CD4-positive, alpha-beta T cell (primary cell): ENCODE measurements around the gene MBL2. TPM values are rescaled to one million over a fixed set of nuclear protein-coding genes. Genes with fewer than 3 reads are reported as not detected.

Experiments used
- ATAC-seq: fragments of 200-7000 bp; cut with Tn5 transposase; one replicate; pipeline ENCODE4 v1.10.0; 2022; ENCODE audit warnings: mild to moderate bottlenecking; ENCODE audit not compliant: poor library complexity
- CTCF ChIA-PET: fragments of 350-600 bp; sonication (Branson Sonifier 250); formaldehyde crosslinking; loops from one replicate; lab custom pipeline; 2021; ENCODE audit warnings: antibody characterized with exemption, inconsistent platforms; lab: Charles Lee
- POLR2A ChIA-PET: fragments of 350-600 bp; sonication (Branson Sonifier 250); formaldehyde crosslinking; loops from one replicate; lab custom pipeline; 2021; ENCODE audit warnings: antibody characterized with exemption, inconsistent platforms; lab: Charles Lee
- DNase-seq, 14 experiments: peaks; one replicate each; pipeline ENCODE4 v3.0.0-alpha.2; 2013 to 2020; ENCODE audit warnings: mixed read lengths in 2 of 14
- H3K27ac ChIP-seq, 2 donors: one replicate each; pipeline versions ENCODE4 v1.5.1 to v1.7.0; 2013; ENCODE audit warnings: low read length in 2 of 2, low read depth in 1 of 2, mild to moderate bottlenecking in 1 of 2
- H3K27me3 ChIP-seq, 2 experiments: 1 replicate in 1 of 2; 2 replicates in 1 of 2; pipeline versions ENCODE4 v1.6.1 to v1.7.0; 2013; ENCODE audit warnings: low read length in 2 of 2, control low read depth in 1 of 2, mild to moderate bottlenecking in 1 of 2, moderate library complexity in 1 of 2; ENCODE audit not compliant: insufficient read depth in 2 of 2, control insufficient read depth in 1 of 2
- H3K36me3 ChIP-seq: one replicate; pipeline ENCODE4 v1.6.1; 2013; ENCODE audit warnings: low read length, control low read depth; ENCODE audit not compliant: insufficient read depth
- H3K4me1 ChIP-seq: one replicate; pipeline ENCODE4 v1.6.1; 2013; ENCODE audit warnings: low read length, control low read depth; ENCODE audit not compliant: insufficient read depth
- H3K4me3 ChIP-seq: one replicate; pipeline ENCODE4 v1.5.1; 2013; ENCODE audit warnings: mild to moderate bottlenecking, low read length, moderate library complexity
- H3K9me3 ChIP-seq, 2 experiments: 1 replicate in 1 of 2; 2 replicates in 1 of 2; pipeline versions ENCODE4 v1.6.1 to v1.7.0; 2013; ENCODE audit warnings: low read length in 2 of 2, mild to moderate bottlenecking in 2 of 2, control low read depth in 1 of 2, moderate library complexity in 1 of 2; ENCODE audit not compliant: control insufficient read depth in 1 of 2, insufficient read depth in 1 of 2
- H3K27ac Mint-ChIP-seq: one replicate; pipeline ENCODE4 v1.8.0; 2020; ENCODE audit warnings: mixed read lengths
- H3K27me3 Mint-ChIP-seq: one replicate; pipeline ENCODE4 v1.8.0; 2021; ENCODE audit warnings: mixed read lengths
- H3K36me3 Mint-ChIP-seq: one replicate; pipeline ENCODE4 v1.8.0; 2021; ENCODE audit warnings: low read depth, mixed read lengths
- H3K4me1 Mint-ChIP-seq: one replicate; pipeline ENCODE4 v1.8.0; 2021; ENCODE audit warnings: low read depth, mixed read lengths
- H3K4me3 Mint-ChIP-seq: one replicate; pipeline ENCODE4 v1.8.0; 2020; ENCODE audit warnings: mild to moderate bottlenecking, mixed read lengths
- H3K9me3 Mint-ChIP-seq: one replicate; pipeline ENCODE4 v1.8.0; 2020; ENCODE audit warnings: mixed read lengths
- CTCF ChIP-seq: fragments of 200-600 bp; IDR thresholded peaks from one replicate; pipeline ENCODE4 v1.8.0; 2022; ENCODE audit warnings: antibody characterized with exemption, mild to moderate bottlenecking
- intact Hi-C, 2 experiments: fragments of 100-400 bp; cut with DNase I in 1 of 2; cut with micrococcal nuclease in 1 of 2; formaldehyde crosslinking; loops; one replicate each; pipeline versions ENCODE4 v1.15.1 to v1.9.0; 2023 to 2025; cut with DNase I, micrococcal nuclease
- total RNA-seq, 174 experiments: library from RNA in 2 of 174; stranded (reverse) in 2 of 174; gene quantifications; one replicate each; pipeline ENCODE4 v1.2.3 and lab custom pipeline; 2021 to 2026

The MBL2 gene
- total RNA-seq, 2 experiments from 2014 or later, result not detected

DNA sequence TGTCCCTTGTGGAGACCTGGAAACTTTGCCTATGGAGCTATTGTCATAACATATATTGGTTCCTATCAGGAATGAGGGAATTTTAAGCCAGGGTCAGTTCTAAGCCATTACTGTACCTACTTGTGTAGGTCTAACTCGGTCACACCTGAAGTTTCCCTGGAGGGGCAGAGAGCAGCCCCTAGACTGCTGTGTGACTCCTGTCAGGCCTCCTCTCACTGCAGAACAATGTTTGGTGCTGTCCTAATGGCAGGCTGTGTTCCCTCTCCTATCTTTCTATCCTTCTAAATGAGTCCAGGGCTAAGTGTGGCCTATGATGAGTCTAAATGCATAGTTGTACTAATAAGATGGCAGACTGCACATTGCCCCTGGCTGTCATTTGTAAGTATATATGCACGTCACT lies 14.2 kb downstream of the MBL2 start:
- no peak for TF ChIP-seq CTCF
- H3K27me3 Mint-ChIP-seq, result no peaks in the 10 kb centered on the region
- no peaks in the 10 kb centered on the region for H3K36me3 ChIP-seq
- no peaks in the 10 kb centered on the region for H3K4me1 ChIP-seq
- ChIA-PET CTCF (no interaction called here), POLR2A (no interaction called here)
- no peak overlapping the region for H3K27ac Mint-ChIP-seq
- H3K9me3 Mint-ChIP-seq, result no peaks in the 10 kb centered on the region
- intact Hi-C loops, result no loop called here
- H3K36me3 Mint-ChIP-seq, result no peaks in the 10 kb centered on the region
- H3K27ac ChIP-seq, result no peak overlapping the region
- no peaks in the 10 kb centered on the region for H3K4me1 Mint-ChIP-seq
- DNase-seq (no peak), ATAC-seq (no peak)
- peaks cover 0 to 3% of the 10 kb centered on the region in 2 experiments for H3K9me3 ChIP-seq
- no peak overlapping the region for H3K4me3 Mint-ChIP-seq
- H3K27me3 ChIP-seq, result no peaks in the 10 kb centered on the region
- no peak overlapping the region for H3K4me3 ChIP-seq

GRCh38 chr10:52757773-52758172 lies 14.8 kb downstream of the MBL2 start:
- Mint-ChIP-seq H3K4me3 (no peak overlapping the region), H3K27me3 (no peaks in the 10 kb centered on the region), H3K4me1 (no peaks in the 10 kb centered on the region), H3K36me3 (no peaks in the 10 kb centered on the region), H3K9me3 (no peaks in the 10 kb centered on the region), H3K27ac (no peak overlapping the region)
- Histone ChIP-seq H3K9me3 (peaks cover 0 to 3% of the 10 kb centered on the region in 2 experiments), H3K4me3 (no peak overlapping the region), H3K4me1 (no peaks in the 10 kb centered on the region), H3K27ac (no peak overlapping the region), H3K36me3 (no peaks in the 10 kb centered on the region), H3K27me3 (no peaks in the 10 kb centered on the region)
- intact Hi-C loops, result no loop called here
- ATAC-seq (no peak), DNase-seq (no peak)
- ChIA-PET CTCF (no interaction called here), POLR2A (no interaction called here)
- TF ChIP-seq CTCF, result no peak

DNA sequence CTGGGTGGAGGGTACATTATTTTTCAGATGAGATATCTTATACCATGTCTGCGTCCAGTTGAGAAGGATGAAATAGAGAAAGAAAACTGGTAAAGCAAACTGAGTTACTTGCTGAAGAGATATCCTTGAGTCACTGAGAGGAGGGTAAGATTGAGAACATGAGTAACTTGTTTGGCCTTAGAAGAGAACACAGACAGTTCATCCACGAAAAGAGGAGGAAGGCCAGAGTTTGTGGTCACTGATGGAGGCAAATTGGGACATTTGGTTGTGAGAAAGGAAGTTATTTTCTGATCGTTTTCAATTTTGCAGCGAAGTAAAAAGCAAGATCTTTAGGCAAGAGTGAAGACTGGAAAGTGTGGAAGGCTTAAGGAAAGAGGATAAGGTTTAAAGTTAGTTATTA lies 15.6 kb downstream of the MBL2 start:
- TF ChIP-seq CTCF, result no peak
- peaks cover 2% of the 10 kb centered on the region for H3K9me3 Mint-ChIP-seq
- Histone ChIP-seq H3K9me3 (peaks cover 0 to 7% of the 10 kb centered on the region in 2 experiments), H3K4me3 (no peak overlapping the region), H3K36me3 (no peaks in the 10 kb centered on the region), H3K27ac (no peak overlapping the region), H3K4me1 (no peaks in the 10 kb centered on the region), H3K27me3 (no peaks in the 10 kb centered on the region)
- ATAC-seq (no peak), DNase-seq (no peak)
- no peak overlapping the region for H3K27ac Mint-ChIP-seq
- no peaks in the 10 kb centered on the region for H3K27me3 Mint-ChIP-seq
- intact Hi-C loops, result no loop called here
- CTCF ChIA-PET, result no interaction called here
- no peaks in the 10 kb centered on the region for H3K36me3 Mint-ChIP-seq
- POLR2A ChIA-PET, result no interaction called here
- no peaks in the 10 kb centered on the region for H3K4me1 Mint-ChIP-seq
- no peak overlapping the region for H3K4me3 Mint-ChIP-seq
